HepG2 (cell line): Measurements from ENCODE around the gene PTPN12. TPM values are rescaled to one million over a fixed set of nuclear protein-coding genes. Genes with fewer than 3 reads are reported as not detected.

Source experiments
- FIP1L1 ChIP-seq: fragments of 200-400 bp; formaldehyde crosslinking; IDR thresholded peaks from 2 replicates; pipeline ENCODE4 v1.6.1; 2018; ENCODE audit warnings: low read depth, mild to moderate bottlenecking, low read length, moderate library complexity, borderline replicate concordance; ENCODE audit not compliant: insufficient read depth
- HMG20A ChIP-seq: IDR thresholded peaks from 2 replicates; pipeline ENCODE4 v1.6.1; 2016; ENCODE audit warnings: borderline replicate concordance
- HMGA1 ChIP-seq: sonication (generic); formaldehyde crosslinking; conservative IDR thresholded peaks from 2 replicates; pipeline ENCODE4 v1.4.0; 2020; ENCODE audit warnings: missing genetic modification reagents
- NKX3-1 ChIP-seq: sonication (generic); formaldehyde crosslinking; IDR thresholded peaks from 2 replicates; pipeline ENCODE4 v1.5.0; 2020; ENCODE audit warnings: missing genetic modification reagents
- PRMT3 ChIP-seq: sonication (generic); formaldehyde crosslinking; IDR thresholded peaks from 2 replicates; pipeline ENCODE4 v1.8.1; 2022; ENCODE audit warnings: low read depth, mild to moderate bottlenecking, moderate library complexity, missing genetic modification reagents, borderline replicate concordance
- SATB2 ChIP-seq: sonication (generic); formaldehyde crosslinking; IDR thresholded peaks from 2 replicates; pipeline ENCODE4 v1.5.0; 2020; ENCODE audit warnings: missing genetic modification reagents
- SMARCE1 ChIP-seq: fragments of 450-650 bp; IDR thresholded peaks from 2 replicates; pipeline ENCODE4 v1.6.1; 2017; ENCODE audit warnings: borderline replicate concordance
- TBP ChIP-seq: sonication (generic); formaldehyde crosslinking; IDR thresholded peaks from 2 replicates; pipeline ENCODE4 v1.5.0; 2020; ENCODE audit warnings: missing genetic modification reagents
- ZBTB3 ChIP-seq: sonication (generic); formaldehyde crosslinking; IDR thresholded peaks from 2 replicates; pipeline ENCODE4 v1.4.0; 2020; ENCODE audit warnings: low read depth, mild to moderate bottlenecking, moderate library complexity, missing genetic modification reagents, borderline replicate concordance
- ZBTB40 ChIP-seq, 2 experiments: fragments of 450-650 bp in 1 of 2; sonication (generic) in 1 of 2; formaldehyde crosslinking in 1 of 2; IDR thresholded peaks; 2 replicates each; pipeline versions ENCODE4 v1.6.1 to v1.8.0; 2016 to 2022; ENCODE audit warnings: antibody characterized with exemption in 1 of 2, mild to moderate bottlenecking in 1 of 2, missing genetic modification reagents in 1 of 2
- ZNF20 ChIP-seq: sonication (generic); formaldehyde crosslinking; IDR thresholded peaks from 2 replicates; pipeline ENCODE4 v1.4.0; 2020; ENCODE audit warnings: mild to moderate bottlenecking, moderate library complexity, missing genetic modification reagents
- ZNF234 ChIP-seq: sonication (generic); formaldehyde crosslinking; conservative IDR thresholded peaks from 2 replicates; pipeline ENCODE4 v1.5.1; 2020; ENCODE audit warnings: mild to moderate bottlenecking, missing genetic modification reagents
- ZNF557 ChIP-seq: sonication (generic); formaldehyde crosslinking; IDR thresholded peaks from 2 replicates; pipeline ENCODE4 v1.4.0; 2020; ENCODE audit warnings: missing genetic modification reagents
- ZNF670 ChIP-seq: sonication (generic); formaldehyde crosslinking; IDR thresholded peaks from 2 replicates; pipeline ENCODE4 v1.8.0; 2022; ENCODE audit warnings: mild to moderate bottlenecking, missing genetic modification reagents, borderline replicate concordance
- ZXDC ChIP-seq: sonication (generic); formaldehyde crosslinking; IDR thresholded peaks from 2 replicates; pipeline ENCODE4 v1.5.0; 2020; ENCODE audit warnings: mild to moderate bottlenecking, missing genetic modification reagents
- polyA plus RNA-seq, 8 experiments: library from polyadenylated mRNA; depleted of rRNA in 3 of 8; stranded (reverse) in 7 of 8; unstranded in 1 of 8; fragments of >200 nt; fragmentation: Illumina TruSeq in 4 of 8; extraction: Trizol in 4 of 8; gene quantifications; 2 replicates each; pipeline versions ENCODE4 v1.2.1 to v1.2.3, GENCODE V29; 2011 to 2016; ENCODE audit warnings: low read depth in 4 of 8, missing spikeins in 1 of 8, mixed read lengths in 1 of 8; ENCODE audit not compliant: insufficient read depth in 1 of 8
- total RNA-seq, 5 experiments: library from RNA; depleted of rRNA; stranded (reverse); fragments of >200 nt; fragmentation: Illumina TruSeq; extraction: Trizol; gene quantifications; 2 replicates each; pipeline ENCODE4 v1.2.3, GENCODE V29; 2016; ENCODE audit warnings: low read depth in 1 of 5

Gene PTPN12
- total and polyA plus RNA-seq, 2 of the 13 experiments (the other 11 are each of a cell fraction or from before 2014, with no cell fraction given) = 22.9 to 56.8 TPM

- TF ChIP-seq ZBTB40 (IDR thresholded peaks at IDR 0.05) (no peak), ZBTB40 (CRISPR knock-in tag; IDR thresholded peaks at IDR 0.05) (no peak), ZNF234 (CRISPR knock-in tag) (no peak), SATB2 (CRISPR knock-in tag) (no peak), ZNF557 (CRISPR knock-in tag) (no peak), SMARCE1 (no peak), HMG20A (CRISPR knock-in tag) (no peak; the same call in 1 of the 2 replicates), HMGA1 (CRISPR knock-in tag) (no peak), ZNF20 (no peak), ZBTB3 (CRISPR knock-in tag) (no peak), PRMT3 (no peak), TBP (CRISPR knock-in tag) (no peak), FIP1L1 (no peak), NKX3-1 (CRISPR knock-in tag) (no peak), ZXDC (CRISPR knock-in tag) (no peak; the same call in none of the 2 replicates), ZNF670 (CRISPR knock-in tag) (no peak)
These were observed 1.5 kb downstream of the PTPN12 start (continued) for GRCh38 chr7:77538281-77539212.
